Inferior parietal cortex (tissue), 1 donor: ENCODE data around the gene VAV3.

ENCODE experiments used
- DNase-seq: peaks from one replicate; pipeline ENCODE4 v3.0.0-alpha.2; 2016; ENCODE audit errors: extremely low spot score

The VAV3 gene

GRCh38 chr1:107590087-107590486 is 374.9 kb downstream of the VAV3 start:
- no peak for DNase-seq

- DNase-seq: peak; percentile 18
Observed at GRCh38 chr1:107588321-107588720, 376.7 kb downstream of the VAV3 start.

GRCh38 chr1:107575226-107575625 is 389.8 kb downstream of the VAV3 start:
- no peak for DNase-seq

- DNase-seq: no peak
Observed at GRCh38 chr1:107574044-107574443, 390.9 kb downstream of the VAV3 start.

GRCh38 chr1:107572674-107573211 is 392.2 kb downstream of the VAV3 start:
- peak; percentile 17 for DNase-seq

- no peak for DNase-seq
Observed at GRCh38 chr1:107570768-107571167, 394.2 kb downstream of the VAV3 start.

GRCh38 chr1:107563441-107563840 is 401.5 kb downstream of the VAV3 start:
- no peak for DNase-seq

GRCh38 chr1:107559881-107560280 is 405.1 kb downstream of the VAV3 start:
- DNase-seq: no peak

- DNase-seq: no peak
Observed at GRCh38 chr1:107557095-107557494, 407.9 kb downstream of the VAV3 start.

GRCh38 chr1:107555578-107555977 is 409.4 kb downstream of the VAV3 start:
- DNase-seq: no peak

GRCh38 chr1:107552781-107553180 is 412.2 kb downstream of the VAV3 start:
- DNase-seq: no peak

GRCh38 chr1:107551456-107551855 is 413.5 kb downstream of the VAV3 start:
- no peak for DNase-seq

GRCh38 chr1:107550358-107550757 is 414.6 kb downstream of the VAV3 start:
- no peak for DNase-seq

GRCh38 chr1:107549152-107549810 is 415.7 kb downstream of the VAV3 start:
- no peak for DNase-seq

- DNase-seq: no peak
Observed at GRCh38 chr1:107548276-107548675, 416.7 kb downstream of the VAV3 start.

- no peak for DNase-seq
Observed at GRCh38 chr1:107547363-107548155, 417.4 kb downstream of the VAV3 start.

- no peak for DNase-seq
Observed at GRCh38 chr1:107546576-107546975, 418.4 kb downstream of the VAV3 start.

GRCh38 chr1:107545879-107546278 is 419.1 kb downstream of the VAV3 start:
- no peak for DNase-seq

- DNase-seq: no peak
Observed at GRCh38 chr1:107545056-107545577, 419.9 kb downstream of the VAV3 start.

GRCh38 chr1:107544285-107544684 is 420.7 kb downstream of the VAV3 start:
- DNase-seq: no peak

- no peak for DNase-seq
Observed at GRCh38 chr1:107541412-107541811, 423.6 kb downstream of the VAV3 start.

GRCh38 chr1:107538502-107538901 is 426.5 kb downstream of the VAV3 start:
- peak; percentile 13 for DNase-seq

GRCh38 chr1:107536266-107536665 is 428.7 kb downstream of the VAV3 start:
- DNase-seq: no peak
